Activated effector memory CD4-positive, alpha-beta T cell treated with anti-CD3 and anti-CD28 coated beads, Interleukin-2, amount 50 U/mL, for 16 hours (primary cell): ENCODE measurements around the gene CDNF.
"Not testable (repeated sequence)": the region's sequence is repeated elsewhere in the genome, so short reads cannot be mapped to it uniquely, and the experiment has no call there.

ENCODE experiments used
- DNase-seq: peaks from one replicate; pipeline ENCODE4 v3.0.0-alpha.2; 2020

Gene CDNF

DNA sequence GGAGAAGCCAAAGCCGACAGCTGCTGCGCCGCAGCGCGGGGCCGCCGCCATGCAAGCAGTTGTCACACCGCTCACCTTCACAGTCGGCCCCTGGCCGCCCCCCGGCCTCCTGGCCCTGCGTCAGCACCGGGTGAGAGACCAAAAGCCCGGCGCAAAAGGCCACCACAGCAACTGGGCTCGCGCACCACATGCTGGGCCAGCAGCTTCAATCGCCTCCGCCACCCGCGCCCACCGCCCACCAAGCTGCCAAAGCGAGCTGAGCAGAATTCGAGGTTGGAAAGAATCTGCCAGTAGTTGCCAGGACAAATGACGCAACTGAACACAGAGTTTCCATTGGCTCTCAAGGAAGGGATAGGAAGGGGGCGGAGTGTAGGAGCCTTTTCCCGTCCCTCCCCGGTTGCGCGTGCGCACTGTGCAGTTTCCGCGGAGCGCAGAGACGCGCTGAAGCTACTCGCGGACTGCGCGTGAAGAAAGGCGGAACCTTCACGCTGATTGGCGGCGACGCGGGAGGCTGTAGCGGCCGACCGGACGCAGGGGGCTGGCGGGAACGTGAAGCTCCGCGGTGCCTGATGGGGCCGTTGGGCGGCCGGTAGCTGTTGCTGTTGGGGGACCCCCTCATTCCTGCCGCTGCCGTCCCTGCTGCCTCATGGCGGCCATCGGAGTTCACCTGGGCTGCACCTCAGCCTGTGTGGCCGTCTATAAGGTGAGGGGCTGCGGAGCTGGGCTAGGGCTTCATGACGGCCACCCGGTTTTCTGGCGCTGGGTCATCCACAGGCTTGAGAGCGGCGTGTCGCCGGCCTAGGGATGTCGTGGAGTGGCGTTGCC is at the start of gene CDNF, which contains the start of the genes HSPA14 and MSANTD7:
Gene CDNF (minus strand): TSS at position 281 of the 825 bp plus-strand sequence. CDS start 91 bp downstream, at position 190.
Gene HSPA14 (plus strand): TSS at position 550 of the 825 bp plus-strand sequence. CDS start 97 bp downstream, at position 647.
Gene MSANTD7 (plus strand): TSS at position 550 of the 825 bp plus-strand sequence. CDS start 3,979 bp downstream, outside the sequence.
- peak; percentile 100 for DNase-seq

DNA sequence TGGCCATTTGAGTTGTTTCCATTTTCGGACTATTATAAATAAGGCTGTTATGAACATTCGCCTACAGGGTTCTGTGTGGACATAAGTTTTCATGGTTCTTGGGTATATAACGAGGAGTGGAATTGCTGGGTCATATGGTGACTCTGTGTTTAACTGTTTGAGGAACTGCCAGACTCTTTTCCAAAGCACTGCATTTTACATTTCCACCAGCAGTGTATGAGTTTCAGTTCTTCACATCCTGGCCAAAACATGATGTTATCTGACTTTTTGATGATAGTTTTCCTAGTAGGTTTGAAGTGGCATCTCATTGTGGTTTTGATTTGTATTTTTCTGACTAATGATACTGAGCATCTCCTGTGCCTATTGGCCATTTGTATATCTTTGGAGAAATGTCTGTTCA is 46.2 kb upstream of the CDNF start:
- DNase-seq: no peak

DNA sequence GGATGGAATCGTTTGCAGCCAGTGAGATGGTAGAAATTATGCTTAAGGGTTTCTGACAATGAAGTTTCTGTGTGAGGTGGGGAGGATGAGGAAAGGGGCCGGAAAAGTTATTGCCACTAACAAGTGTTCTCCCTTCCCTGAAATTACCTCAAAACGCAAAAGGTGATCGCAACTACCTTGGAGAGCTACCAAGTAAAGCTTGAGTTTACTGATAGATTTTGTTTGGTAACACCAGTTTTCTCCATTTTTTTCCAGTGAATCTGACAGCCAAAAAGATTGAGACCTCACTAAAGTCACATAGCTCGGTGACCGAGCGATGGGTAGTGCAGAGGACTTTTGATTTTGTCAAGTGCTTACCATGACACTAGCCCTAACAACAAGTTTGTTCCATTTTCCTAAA is 42.4 kb upstream of the CDNF start:
- DNase-seq: no peak

DNA sequence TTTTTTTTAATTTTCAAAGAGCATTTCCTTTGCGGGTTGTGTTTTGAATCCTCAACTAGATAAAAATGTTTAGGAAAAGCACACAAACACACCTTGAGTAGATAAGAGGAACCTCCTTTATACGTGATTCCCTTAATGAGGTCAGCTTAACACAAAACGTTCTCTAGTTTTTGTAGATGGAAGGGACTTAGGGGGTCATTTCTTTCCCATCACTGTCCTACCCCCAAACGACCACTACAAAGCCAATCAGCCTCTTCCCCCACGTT is 42.0 kb upstream of the CDNF start:
- DNase-seq: no peak

DNA sequence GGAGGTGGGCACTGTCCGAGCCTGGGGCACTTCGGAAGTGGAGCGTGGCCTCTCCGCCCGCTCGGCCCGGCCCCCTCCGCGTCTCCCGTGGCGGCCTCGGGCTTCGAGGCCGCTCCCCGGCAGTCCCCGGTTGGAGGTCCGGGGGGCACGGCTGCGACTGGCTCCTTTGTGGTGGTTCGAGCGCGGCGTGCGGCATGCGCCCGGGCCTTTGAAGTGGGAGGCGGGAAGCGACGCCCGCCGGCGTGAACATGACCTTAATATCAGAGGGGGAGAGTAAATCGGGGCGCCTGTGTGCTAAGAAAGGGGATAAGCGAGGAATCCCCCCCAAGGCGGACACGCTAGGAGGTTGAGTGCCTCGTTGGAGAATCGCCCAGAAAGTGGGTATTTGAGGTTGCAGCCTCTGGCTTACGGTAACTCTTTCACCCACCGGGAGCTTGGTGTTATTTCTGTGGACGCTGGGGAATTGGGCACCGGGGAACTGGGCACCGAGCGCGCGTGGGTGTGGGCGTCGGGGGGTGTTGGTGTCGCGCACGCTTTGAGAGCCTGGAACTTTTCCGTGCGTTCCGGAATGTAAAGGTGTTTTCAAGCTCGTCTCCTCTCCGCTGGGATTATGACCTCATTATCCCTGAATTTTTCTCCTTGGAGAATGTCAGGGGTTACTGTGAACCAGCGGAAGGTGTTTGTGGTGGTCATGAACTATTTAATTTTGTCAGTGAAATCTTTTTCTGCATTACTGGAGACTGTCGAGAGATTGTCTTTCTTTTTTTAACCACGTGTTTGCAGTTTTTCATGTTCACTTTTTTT is 41.5 kb upstream of the CDNF start:
- DNase-seq: peak; percentile 76

DNA sequence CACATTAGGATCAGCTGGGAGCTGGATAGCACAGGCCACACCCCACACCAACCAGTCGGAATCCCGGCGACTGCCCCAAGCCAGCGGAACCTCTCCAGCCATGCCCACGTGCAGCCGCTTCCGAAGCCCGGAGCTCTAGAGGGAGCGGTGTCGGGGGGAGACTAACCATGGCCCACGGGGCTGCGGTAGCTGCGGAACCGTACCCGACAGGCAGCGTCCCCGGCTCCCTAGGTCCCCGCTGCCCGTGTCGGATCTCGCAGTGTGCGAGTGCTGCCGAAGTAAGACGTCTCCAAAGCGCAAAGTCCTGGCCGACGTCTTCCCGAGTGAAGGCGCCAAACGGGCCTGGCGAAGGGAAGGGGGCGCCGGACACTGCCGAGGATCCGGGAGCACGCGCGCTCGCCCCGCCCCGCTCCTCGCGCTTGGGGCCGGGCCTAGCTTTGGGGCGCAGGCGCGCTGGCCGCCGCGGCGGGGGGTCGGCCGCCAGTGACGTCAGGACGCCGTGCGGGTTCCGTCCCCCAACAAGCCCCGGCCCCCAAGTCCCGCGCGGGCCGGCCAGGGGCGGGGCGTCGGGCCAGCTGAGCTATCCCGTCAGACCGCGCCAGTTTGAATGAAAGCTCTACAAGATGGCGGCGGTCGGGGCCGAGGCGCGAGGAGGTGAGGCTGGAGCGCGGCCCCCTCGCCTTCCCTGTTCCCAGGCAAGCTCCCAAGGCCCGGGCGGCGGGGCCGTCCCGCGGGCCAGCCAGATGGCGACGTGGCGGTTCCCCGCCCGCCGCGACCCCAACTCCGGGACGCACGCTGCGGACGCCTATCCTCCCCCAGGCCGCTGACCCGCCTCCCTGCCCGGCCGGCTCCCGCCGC is 40.7 kb upstream of the CDNF start, which contains the start of gene SUV39H2:
Gene SUV39H2 (plus strand): TSS at position 601 of the 858 bp plus-strand sequence. CDS start 23 bp downstream, at position 624.
- peak; percentile 97 for DNase-seq

DNA sequence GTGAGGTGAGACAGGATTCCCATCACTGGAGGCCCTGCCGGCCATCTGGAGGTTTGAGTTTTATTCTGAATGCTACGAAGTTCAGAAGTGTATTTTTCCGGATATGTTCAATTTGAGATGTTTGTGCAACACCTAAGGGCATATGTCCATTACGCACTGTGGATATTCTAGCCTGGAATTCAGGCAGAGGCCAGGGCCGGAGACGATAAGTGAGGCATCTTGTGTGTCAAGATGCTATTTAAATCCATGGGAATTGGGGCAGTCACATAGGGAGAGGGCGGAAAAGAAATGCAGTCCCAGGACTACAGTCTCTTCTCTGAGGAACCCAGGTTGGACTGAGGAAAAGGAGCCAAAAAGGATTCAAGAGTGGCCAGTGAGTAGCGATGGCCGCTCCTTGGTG is 38.9 kb upstream of the CDNF start:
- no peak for DNase-seq

DNA sequence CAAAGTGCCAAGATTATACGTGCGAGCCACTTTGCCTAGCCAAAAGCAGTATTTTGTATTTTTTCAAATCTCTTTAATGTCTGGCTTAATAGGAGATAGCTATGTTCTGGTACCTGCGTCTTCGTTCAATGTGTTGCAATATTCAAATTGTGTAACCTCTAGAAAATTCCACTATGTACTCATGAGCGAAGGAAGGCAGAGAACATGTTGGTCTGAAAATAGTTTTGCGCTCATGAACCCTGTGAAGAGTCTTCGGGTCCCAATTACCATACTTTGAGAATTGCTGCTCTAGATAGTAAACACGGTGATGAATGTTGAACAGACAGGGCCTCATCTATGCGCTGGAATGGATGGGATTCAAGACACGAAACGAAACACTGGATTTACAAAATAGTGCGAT is 38.1 kb upstream of the CDNF start:
- DNase-seq: no peak

DNA sequence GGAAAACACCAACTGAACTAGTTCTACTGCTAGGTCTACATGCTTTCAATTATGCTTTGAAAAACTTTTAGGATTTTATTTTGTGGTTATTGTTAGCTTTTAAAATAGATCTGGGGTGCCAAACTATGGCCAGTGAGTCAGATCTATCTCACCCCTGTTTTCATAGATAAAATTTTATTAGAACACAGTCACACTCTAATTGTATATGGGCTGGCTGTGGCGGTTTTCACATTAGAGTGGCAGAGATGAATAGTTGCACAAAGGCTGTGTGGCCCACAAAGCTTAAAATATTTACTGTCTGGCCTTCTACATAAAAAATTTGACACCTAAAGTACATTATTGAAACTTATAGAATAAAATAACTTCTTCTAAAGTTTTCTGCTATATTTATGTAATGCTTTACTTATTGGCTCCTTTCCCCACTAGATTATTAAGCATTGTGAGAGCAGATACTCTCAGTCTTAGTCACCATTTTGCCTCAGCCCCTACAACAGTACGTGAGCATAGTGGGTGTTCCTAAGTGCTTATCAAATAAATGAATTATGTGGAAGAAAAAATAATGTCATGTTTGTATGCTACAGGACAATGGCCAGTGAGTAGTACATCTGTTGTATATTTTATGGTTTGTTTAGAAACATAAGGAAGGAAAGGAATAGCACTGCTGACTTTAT is 35.4 kb upstream of the CDNF start:
- no peak for DNase-seq

DNA sequence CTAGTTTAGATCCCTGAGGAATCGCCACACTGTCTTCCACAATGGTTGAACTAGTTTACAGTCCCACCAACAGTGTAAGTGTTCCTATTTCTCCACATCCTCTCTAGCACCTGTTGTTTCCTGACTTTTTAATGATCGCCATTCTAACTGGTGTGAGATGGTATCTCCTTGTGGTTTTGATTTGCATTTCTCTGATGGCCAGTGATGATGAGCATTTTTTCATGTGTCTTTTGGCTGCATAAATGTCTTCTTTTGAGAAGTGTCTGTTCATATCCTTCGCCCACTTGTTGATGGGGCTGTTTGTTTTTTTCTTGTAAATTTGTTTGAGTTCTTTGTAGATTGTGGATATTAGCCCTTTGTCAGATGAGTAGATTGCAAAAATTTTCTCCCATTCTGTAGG is 27.0 kb upstream of the CDNF start:
- DNase-seq: not testable (repeated sequence)

DNA sequence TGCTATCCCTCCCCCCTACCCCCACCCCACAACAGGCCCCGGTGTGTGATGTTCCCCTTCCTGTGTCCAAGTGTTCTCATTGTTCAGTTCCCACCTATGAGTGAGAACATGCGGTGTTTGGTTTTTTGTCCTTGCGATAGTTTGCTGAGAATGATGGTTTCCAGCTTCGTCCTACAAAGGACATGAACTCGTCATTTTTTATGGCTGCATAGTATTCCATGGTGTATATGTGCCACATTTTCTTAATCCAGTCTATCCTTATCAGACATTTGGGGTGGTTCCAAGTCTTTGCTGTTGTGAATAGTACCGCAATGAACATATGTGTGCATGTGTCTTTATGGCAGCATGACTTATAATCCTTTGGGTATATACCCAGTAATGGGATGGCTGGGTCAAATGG is 26.6 kb upstream of the CDNF start:
- not testable (repeated sequence) for DNase-seq

DNA sequence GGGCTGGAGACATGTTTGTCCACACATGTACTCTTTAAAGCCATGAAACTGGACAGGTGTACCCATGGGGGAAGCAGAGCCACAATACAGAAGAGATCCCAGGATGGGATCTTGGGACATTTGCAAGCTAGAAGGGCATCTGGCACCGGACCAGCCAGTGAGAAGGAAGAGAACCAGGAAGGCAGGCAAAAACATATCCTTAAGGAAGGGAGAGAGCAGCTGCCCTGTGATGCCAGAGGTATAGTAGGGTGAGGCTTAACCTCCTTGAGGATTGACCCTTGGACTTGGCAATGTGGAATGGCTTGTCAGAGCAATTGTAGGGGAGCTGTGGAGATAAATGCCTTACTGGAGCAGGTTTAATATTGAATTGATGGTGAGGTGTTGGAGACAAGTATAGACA is 23.0 kb upstream of the CDNF start:
- DNase-seq: no peak

DNA sequence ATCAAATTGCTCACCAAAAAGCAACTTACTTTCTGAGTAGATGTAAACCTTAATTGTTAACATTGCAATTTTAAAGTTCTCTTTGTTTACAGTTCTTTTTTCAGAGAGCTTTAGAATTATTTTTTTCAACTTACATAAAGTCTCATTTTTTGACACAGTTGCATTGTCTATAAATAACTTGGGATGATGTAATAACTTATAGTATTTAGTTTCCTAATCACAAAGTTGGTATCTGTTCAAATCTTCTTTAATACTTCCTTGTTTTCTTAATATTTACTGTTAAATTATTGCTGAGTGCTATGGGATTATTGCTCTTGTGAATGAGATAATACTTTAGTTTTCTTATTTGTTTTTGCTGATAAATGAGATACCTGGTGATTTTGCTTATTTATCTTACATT is 21.9 kb upstream of the CDNF start:
- DNase-seq: no peak

DNA sequence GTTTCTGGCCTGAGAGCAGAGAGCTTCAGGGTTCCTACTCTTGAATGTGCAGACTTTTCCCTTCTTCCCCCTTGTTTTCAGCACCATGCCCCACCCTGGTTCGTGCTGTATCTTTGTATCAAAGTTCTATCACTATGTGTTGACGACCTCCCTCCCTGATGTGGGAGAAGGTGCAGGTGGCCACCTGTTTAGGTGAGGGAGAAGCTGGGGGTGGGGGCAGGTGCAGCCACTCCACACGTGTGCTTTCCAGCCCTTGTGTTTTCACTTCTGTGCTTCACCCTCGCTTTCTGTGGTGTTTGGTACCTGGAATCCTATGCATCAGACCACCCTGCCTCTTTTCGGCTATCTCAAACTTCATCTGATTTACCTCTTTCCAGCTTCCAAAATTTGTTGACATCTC is 21.2 kb upstream of the CDNF start:
- no peak for DNase-seq

DNA sequence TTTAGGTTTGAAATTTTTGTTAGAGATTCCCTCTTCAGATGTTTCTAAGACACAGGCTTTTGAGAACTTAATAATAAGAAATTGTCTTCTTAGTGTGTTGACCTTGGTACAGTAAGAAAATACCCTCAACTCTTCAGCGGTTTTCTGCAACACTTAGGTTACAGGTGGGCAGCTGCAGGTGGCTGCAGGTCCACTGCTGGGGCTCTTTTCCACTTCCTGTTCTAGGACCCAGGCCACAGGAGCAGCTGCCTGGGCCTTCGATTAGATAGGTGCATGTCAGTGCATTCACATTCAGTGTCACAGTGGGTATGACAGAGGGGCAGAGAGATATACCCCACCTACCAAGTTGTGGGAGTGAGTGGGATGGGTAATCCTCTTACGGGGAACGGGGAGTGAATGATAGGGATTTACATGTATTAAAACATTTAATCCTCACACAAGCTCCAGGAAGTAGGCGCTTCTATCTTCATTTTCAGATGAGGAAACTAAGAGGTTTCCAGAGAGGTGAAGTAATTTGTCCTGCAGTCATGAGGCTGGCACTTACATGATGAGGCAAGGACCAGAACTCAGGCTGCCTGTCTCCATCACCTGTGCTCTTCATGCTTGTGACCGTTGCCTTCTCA is 20.6 kb upstream of the CDNF start:
- no peak for DNase-seq

DNA sequence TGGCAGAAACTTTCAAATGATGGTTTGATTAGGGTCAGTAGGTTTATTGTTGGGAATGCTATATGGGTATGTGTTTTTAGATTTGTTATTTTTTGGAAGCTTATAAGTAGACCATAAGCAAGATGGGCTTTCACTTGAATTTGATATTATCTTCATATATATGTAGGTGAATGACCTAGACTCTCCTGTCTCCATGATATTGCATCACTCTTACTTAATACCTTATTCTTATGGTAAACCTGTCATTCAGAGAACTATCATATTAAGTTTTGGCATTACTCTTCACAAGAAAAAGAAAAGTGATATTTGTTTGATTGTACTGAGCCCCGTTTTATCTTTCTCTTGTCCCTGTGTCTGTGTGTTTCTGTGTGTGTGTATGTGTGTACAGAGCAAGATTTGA is 17.6 kb upstream of the CDNF start:
- no peak for DNase-seq

DNA sequence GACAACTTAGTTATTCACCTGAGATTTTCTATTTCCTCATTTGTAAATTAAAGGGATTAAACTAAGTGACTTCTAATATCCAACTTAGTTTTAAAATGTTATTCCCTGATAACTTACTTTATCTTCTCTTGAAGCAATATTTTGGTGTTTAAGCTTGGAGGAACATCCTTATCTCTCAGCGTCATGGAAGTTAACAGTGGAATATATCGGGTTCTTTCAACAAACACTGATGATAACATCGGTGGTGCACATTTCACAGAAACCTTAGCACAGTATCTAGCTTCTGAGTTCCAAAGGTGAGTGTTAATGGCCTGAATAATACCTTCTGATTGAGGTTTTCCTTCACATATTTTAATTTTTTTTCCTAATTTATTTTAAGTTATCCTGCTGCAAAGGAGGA is 14.4 kb upstream of the CDNF start:
- DNase-seq: no peak

DNA sequence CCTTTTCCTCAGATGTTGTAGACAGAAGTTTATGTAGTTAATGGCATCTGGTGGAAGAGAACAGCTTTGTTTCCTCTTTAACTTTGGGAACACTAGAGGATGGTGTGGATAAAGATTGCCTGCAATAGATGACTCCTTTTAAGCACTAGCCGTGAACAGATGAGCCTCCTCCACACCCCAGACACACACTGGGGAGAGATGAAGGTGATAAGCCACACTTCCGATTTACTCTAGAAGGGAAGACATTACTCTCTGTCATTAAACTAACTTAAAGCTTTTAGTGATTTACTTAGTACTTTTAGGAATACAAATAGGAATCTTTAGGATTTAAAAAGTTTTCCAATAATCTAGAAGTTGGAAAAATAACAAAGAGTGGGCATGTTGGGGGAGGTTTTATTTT is 7.1 kb upstream of the CDNF start:
- DNase-seq: no peak

DNA sequence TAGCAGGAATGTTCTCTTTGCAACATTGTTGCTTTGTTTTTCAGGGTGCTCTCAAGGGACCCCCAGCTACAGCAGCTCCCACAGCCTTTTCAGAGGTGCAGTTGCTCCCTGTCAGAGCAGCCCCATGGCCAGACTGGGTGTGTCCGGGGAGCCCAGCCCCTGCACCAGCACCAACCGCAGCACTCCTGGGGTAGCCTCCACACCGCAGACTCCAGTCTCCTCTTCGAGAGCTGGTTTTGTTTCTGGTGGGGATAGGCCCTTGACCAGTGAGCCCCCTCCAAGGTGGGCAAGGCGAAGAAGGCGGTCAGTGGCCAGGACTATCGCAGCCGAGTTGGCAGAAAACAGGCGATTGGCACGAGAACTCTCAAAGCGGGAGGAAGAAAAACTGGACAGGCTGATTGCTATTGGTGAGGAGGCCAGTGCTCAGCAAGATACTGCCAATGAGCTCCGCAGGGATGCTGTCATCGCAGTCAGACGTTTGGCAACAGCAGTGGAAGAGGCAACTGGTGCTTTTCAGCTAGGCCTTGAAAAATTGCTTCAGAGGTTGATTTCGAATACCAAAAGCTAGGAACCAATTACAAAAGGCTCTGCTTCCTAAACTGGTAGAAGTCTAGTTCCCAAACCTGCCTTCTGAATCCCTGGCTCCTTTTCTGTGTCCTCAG is 5.6 kb upstream of the CDNF start:
- DNase-seq: no peak

DNA sequence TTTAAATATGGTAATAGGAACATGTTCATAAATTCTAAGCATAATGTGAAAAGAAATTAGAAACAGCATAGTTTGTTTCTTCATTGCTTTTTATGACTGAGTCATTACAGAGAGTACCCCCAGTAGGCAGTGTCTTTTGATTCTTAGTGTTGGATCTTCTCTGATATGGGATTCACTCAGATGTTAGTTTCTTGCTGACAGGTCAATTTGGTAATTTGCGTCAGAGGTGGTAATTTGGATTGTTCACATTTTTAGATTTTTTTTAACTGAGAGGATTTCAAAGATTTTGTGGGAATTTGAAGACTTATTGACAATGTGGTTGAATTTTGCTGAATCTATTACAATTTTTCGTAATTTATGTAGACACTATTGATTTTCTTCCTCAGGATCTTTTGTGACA is 2.3 kb upstream of the CDNF start:
- no peak for DNase-seq

DNA sequence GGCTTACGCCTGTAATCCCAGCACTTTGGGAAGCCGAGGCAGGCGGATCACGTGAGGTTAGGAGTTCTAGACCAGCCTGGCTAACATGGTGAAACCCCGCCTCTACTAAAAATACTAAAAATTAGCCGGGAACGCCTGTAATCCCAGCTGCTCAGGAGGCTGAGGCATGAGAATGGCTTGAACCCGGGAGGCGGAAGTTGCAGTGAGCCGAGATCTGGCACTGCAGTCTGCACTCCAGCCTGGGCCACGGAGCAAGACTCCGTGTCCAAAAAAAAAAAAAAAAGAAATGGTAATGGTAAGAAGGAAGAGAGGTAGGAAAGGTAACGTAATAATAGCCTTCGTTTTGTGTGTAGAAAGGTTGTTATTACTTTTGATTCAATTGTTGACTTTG is 1.5 kb upstream of the CDNF start:
- no peak for DNase-seq
